ENCODE results near the gene C2orf81.
"Not testable (repeated sequence)": the region's sequence is repeated elsewhere in the genome, so short reads cannot be mapped to it uniquely, and the experiment has no call there.

The C2orf81 gene

DNA sequence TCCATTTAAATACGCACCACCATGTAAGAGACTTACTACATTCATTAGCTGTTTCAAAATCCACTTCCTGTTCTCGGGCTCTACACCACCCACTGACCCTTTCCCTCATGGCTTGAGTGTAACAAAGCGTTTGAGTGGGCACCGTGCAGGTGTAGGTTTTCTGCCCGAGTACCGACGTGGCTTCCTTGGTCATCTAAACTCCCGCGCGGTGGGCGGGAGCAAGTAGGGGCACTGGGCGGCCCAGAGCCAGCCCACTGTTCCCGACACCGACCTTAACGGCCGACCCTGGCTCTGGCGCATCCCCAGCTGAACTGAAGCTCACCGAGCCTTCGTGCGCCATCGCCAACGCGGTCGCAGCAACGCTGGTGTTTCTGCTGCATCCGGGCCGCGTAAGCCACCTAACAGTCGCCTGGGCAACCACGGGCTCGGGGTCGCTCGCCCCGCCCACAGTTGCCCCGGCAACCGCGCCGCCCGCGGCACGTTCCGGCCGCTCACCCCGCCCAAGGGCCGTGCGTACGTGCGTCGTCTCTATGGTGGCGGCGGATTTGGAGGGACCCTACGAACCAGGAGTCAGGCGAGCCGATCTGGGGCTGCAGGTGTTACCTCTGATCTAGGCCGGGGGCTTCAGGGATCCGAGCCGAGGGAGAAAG is at the start of gene C2orf81, which contains the start of gene WDR54:
TSS of gene C2orf81 (minus strand) at position 399 of the 650 bp plus-strand sequence. CDS start at position 340, 59 bp downstream.
TSS of gene WDR54 (plus strand) at position 510 of the 650 bp plus-strand sequence. CDS start 424 bp downstream, outside the sequence.
- DNase-seq (ENCODE audit: low read depth) = peak; percentile 87

DNA sequence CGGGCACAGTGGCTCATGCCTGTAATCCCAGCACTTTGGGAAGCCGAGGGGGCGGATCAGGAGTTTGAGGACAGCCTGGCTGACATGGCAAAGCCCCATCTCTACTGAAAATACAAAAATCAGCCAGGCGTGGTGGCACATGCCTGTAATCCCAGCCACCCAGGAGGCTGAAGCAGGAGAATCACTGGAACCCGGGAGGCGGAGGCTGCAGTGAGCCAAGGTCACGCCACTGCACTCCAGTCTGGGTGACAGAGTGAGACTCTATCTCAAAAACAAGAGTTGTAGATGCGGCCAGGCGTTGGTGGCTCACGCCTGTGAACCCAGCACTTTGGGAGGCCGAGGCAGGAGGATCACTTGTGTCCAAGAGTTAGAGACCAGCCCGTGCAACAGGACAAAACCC is 49.3 kb upstream of the C2orf81 start:
- not testable (repeated sequence) for DNase-seq (ENCODE audit: low read depth)

DNA sequence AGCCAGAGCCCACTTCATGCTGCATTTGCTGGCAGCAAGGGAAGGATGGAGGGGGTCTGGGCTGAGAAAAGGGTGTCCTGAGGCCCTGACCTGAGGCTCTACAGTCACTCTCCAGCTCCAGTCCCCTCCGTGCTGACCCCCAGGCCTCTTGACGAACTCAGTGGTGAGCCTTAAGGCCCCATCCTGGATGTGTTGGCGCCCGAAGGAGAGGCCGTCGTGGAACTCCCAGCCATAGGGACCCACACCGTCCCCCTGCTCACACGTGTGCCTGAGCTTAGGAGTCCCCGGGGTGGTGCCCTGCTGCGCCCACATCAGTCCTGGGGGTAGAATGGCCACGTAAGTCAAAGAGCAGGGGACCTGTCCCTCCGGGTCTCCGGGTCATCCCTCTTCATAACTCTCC is 43.0 kb upstream of the C2orf81 start:
- DNase-seq (ENCODE audit: low read depth) = no peak

DNA sequence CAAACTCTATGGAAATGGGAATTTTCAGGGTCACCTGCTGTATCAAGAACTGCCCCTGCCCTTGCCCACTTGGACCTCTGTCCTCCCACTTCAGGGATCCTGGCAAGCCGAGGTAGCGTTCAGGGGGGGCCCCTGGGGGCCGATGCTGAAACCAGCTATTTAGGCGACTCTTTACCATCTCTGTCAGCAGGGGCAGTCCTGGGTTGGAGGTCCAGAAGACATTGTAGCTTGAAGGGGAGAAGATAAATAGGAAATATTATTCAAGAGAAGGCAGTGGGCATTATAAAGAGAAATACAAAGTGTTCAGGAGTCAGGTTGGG is 41.3 kb upstream of the C2orf81 start:
- DNase-seq (ENCODE audit: low read depth) = no peak

DNA sequence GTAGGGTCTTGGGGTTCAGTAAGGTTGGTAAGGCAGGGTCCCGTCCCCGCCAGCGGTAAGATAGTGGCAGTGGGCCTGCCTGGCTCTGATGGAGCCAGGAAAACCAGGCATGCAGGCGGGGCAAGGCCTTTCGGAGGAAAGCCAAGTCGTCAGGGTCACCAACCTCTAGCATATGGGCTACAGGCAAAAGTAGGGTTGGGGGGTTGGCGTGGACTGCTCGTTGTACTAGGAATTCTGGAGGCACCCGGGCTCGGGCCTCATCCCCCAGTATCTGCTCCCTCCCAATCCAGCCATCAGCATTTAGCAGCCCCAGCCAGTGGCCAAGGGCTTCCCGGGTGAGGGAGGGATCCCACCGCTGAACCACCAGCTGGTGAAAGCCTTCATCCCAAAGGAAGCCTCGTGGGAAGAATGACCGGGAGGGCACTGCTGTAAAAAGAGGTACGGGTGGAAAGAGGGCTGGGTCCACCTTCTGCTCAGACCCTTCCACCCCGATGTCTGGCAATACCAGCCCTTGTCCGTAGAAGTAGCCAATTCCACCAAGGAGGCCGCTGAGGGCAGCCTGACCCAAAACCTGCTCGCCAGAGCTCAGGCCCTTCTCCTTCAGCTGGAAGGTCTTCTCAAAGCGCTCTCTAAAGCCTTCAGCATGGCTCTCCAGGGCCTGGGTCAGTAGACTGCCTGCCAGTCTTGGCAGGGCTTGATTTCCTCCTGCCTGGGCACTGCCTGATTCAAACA is 40.8 kb upstream of the C2orf81 start:
- no peak for DNase-seq (ENCODE audit: low read depth)

DNA sequence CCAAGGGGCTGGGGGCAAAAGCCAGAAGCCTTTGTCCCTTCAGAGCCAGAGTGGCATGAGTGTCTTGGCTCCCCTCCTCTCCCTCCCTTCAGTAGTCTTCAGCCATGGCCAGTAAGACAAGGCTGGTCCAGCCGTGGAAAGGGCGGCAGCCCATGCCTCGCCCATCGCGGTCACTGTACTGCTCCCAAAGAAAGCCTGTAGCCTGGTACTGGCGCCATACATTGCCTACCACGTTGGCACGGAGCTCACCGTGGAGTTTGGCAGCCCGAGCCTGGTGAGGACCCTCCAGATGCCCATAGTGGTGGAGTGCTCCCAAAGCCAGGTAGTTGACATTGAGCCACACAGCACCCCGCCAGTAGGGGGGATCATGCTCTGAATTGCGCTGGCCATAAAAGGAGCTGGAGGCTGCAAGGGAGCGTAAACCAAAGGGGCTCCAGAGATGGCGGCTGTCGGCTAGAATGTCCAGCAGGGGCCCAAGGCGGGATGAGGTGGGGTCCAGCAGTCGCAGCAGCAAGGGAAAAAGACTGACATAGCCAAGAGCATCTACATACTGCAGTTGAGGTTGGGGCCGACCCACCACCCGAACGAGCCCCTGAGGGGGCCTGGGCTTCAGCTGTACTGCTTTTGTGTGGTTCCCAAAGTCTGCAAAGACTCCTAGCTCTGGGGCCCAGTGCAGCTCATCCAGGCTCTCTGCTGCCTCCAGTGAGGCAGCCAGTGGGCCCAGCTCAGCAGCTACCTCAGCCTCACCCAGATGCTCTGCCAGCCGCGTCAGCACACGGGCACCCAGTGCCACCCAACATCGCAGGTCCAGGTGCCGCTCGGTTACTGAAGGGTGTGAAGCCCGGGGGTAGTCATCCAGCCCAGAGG is 40.0 kb upstream of the C2orf81 start:
- DNase-seq (ENCODE audit: low read depth) = no peak

DNA sequence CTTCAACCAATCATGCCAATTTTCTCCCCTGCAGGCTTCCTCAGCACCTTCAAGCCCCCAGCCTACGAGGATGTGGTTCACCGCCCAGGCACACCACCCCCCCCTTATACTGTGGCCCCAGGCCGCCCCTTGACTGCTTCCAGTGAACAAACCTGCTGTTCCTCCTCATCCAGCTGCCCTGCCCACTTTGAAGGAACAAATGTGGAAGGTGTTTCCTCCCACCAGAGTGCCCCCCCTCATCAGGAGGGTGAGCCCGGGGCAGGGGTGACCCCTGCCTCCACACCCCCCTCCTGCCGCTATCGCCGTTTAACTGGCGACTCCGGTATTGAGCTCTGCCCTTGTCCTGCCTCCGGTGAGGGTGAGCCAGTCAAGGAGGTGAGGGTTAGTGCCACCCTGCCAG is 38.8 kb upstream of the C2orf81 start:
- DNase-seq (ENCODE audit: low read depth) = not testable (repeated sequence)

DNA sequence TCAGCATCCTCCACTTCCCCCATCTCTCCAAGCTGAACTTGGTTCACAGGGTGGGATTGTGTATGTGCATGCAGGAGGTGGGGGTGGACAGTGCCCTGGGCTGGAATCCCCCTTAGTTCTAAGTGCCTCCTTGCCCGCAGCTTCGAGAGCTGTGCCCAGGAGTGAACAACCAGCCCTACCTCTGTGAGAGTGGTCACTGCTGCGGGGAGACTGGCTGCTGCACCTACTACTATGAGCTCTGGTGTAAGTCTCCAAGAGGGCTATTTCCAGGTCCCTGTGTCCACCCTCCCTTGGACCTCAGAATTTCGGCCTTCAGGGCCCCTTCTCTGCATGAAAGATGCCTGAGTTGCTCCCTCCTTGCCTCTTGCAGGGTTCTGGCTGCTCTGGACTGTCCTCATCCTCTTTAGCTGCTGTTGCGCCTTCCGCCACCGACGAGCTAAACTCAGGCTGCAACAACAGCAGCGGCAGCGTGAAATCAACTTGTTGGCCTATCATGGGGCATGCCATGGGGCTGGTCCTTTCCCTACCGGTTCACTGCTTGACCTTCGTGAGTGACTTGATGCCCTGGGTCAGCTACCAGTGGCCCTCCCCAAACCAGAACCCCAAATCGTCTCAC is 38.2 kb upstream of the C2orf81 start:
- not testable (repeated sequence) for DNase-seq (ENCODE audit: low read depth)

DNA sequence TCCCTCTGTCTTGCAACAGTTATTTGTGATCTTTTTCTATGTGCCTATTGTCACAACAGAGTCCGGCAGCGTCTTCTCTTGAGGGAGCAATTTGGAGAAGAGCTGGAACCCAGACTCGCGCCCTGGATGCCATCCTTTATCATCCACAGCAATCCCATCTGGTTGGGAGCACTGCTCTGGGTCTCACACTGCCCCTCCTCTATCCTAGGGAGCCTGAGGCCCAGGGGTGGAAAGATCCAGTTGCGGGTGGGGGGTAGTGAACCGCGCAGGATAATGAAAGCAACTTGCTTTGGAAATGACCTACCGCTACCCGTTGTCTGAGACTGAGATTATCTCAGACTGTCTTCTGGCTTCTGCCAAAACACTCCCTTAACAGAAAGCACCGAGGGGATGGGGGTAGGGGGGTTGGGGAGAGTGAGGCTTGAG is 37.5 kb upstream of the C2orf81 start:
- DNase-seq (ENCODE audit: low read depth) = no peak

DNA sequence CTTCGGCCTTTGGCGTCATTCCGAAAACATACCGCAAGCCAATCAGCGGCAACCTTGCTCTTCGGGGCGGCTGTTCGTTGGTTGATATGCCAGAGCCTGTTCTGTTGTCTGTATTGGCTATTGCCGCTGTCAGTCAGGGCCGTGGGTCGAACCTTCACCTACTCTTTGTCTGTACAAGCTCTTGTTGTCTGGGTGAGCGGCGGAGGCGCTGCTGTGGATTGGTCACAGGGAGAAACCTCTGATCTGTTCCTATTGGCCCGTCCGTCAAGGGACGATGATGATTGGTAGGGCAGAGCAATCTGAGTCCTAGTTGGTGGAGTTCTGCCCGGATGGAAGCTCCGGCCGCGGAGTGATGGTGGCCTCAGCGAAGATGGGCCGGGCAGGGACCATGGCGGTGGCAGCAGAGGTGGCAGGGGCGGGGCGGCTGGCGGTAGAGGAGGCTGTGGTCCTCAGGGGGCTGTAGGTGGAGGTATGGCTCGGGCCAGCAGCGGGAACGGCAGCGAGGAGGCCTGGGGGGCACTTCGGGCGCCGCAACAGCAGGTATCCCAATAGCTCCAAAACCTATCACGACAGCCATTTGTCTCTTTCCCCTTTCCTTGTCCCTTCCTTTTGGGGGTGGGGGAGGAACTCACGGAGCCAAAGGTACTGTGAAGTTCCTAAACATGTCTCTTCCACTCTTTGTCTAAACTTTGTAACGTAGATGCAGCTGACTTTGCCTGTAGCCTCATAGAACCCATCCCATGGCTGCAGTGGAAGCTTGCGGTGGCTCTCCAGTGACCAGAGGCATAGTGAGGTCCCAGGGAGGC is 36.9 kb upstream of the C2orf81 start, which contains the start of gene WBP1:
TSS of gene WBP1 (plus strand) at position 307 of the 806 bp plus-strand sequence. CDS start at position 472, 165 bp downstream.
- peak; percentile 98 for DNase-seq (ENCODE audit: low read depth)

DNA sequence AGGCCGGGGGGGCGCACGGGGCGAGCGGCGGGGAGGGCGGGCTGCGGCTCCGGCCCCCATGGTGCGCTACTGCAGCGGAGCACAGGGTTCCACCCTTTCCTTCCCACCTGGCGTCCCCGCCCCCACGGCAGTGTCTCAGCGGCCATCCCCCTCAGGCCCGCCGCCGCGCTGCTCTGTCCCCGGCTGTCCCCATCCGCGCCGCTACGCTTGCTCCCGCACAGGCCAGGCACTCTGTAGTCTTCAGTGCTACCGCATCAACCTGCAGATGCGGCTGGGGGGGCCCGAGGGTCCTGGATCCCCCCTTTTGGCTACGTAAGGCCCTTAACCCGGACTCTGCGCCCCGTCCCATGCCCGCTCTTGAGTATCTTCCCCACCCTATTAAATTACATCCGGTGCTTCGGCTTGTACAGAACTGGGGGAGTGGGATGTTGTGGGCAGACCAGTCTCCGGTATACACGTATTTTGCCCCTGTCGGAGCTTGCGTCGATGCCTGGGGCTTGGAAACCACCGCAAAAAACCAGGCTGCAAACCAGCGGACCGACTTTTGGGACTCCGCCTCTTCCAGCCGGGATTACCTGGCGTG is 36.2 kb upstream of the C2orf81 start:
- DNase-seq (ENCODE audit: low read depth) = peak; percentile 69

DNA sequence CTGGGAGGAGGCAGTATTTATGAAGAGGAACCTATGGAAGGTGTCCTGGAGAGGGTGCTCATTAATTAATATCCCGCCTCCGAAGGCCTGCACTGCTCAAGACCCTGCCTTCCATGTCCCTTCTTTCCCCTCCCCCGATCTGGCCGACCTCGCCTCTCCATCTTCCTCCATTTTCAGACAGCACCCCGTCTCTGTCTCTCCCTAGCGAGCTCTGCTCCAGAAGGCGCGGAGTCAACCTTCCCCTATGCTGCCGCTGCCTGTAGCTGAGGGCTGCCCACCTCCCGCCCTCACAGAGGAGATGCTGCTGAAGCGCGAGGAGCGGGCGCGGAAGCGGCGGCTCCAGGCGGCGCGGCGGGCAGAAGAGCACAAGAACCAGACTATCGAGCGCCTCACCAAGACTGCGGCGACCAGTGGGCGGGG is 35.7 kb upstream of the C2orf81 start:
- DNase-seq (ENCODE audit: low read depth) = no peak

DNA sequence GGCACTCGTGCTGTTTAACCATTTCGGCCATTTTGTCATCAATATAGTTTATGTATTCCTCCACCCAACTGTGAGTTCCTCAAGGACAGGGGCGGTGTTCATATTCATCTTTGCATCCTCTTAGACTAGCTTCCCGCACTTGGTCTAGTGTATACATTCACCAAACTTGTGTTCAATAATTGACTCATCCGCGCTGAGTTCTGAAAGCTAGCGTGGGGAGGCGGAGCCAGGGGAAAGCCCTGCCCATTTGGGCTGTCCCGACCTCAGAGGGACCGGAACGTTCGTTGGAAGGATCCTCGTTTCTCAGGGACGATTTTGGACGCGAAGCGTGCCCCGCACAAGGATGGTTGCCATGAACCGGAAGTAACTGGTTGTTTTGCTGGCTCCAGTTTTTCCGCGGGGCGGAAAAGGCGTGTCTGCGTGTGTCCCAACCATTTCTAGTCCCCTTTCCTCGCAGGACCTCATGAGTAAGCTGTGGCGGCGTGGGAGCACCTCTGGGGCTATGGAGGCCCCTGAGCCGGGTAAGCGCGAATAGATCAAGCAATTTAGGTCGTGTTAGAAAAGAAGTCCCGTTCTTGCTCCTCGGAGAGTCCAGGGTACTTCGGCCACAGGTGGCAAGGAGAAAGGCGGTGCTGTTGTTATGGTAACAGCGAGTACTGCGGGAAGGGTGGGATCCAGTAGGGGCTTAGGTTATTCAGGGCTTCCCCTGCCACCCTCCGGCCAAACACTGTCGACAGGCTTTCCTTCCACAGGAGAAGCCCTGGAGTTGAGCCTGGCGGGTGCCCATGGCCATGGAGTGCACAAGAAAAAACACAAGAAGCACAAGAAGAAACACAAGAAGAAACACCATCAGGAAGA is 33.5 kb upstream of the C2orf81 start, which contains the start of gene INO80B:
TSS of gene INO80B (plus strand) at position 434 of the 858 bp plus-strand sequence. CDS start at position 464, 30 bp downstream.
- peak; percentile 97 for DNase-seq (ENCODE audit: low read depth)

DNA sequence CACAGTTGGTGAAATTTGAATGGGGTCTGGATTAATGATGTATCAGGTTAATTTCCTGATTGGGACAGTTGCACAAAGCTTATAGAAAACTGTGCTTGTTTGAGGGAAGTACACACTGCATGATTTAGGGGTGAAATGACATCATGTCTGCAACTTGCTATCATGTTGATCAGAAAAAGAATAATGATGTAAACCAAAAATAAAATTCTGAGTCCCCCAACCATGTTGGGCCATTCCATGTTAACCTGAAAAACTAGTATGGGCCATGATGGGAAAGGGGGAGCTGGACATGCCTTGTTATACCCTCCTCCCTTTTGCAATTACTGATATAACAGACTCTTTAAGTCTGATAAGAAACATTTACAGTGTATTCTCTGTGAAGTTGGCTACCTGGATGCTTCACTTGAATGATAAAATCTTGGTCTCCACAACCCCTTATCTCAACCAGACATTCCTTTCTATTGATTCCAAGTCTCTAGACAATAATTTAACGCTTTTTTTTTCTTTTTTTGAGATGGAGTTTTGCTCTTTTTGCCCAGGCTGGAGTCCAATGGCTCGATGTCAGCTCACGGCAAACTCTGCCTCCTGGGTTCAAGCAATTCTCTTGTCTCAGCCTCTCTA is 29.3 kb upstream of the C2orf81 start:
- DNase-seq (ENCODE audit: low read depth) = no peak

DNA sequence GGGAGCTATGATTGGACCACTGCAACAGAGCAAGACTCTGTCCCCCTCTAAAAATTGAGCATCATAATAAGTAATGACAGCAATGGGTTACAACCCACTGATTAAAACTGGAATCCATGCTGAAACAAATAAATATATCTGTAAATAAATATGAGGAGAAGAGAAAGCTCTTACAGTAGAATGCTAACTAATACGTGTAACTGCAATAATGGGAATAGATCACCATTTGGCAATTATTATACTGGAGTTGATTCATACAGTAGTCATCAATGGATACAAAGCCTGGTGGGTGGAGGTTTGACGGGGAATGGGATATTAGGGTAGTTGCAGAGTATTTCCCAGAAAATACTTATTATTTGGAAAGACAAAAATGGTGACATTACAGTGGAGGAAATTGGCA is 27.4 kb upstream of the C2orf81 start:
- no peak for DNase-seq (ENCODE audit: low read depth)

DNA sequence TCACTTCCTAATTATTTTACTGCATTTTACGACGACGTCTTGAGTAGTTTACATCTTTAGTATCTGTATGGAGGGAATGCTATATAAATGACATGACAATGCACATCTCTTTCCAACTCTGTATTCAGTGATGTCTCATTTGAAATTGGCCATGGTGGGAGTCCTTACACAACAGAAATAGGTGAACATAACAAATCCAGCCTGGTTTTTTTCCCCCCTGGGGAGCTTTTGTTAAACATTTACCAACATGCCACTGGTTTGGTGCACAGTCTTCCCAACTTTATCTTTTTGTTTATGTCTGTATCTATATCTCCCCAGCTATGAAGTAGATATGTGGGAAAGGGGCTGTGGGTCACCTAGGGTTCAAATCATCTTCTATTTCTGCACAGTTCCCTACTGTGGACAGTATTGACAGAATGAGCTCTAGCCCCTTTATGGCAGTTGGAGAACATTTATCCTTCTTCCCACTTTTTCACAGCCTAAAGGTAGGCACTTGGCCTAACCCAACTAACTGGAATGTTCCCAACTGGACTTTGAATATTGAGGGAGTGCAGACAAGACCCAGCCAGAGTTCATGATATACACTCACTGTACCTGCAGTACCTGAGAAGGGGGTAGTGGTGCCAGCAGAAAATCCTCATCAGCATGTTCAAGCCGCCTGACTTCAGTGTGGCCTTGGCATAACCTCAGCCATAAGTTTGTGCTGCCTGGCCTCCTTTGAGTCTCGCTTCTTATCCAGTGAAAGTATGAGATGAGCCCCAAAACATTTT is 26.0 kb upstream of the C2orf81 start:
- no peak for DNase-seq (ENCODE audit: low read depth)

DNA sequence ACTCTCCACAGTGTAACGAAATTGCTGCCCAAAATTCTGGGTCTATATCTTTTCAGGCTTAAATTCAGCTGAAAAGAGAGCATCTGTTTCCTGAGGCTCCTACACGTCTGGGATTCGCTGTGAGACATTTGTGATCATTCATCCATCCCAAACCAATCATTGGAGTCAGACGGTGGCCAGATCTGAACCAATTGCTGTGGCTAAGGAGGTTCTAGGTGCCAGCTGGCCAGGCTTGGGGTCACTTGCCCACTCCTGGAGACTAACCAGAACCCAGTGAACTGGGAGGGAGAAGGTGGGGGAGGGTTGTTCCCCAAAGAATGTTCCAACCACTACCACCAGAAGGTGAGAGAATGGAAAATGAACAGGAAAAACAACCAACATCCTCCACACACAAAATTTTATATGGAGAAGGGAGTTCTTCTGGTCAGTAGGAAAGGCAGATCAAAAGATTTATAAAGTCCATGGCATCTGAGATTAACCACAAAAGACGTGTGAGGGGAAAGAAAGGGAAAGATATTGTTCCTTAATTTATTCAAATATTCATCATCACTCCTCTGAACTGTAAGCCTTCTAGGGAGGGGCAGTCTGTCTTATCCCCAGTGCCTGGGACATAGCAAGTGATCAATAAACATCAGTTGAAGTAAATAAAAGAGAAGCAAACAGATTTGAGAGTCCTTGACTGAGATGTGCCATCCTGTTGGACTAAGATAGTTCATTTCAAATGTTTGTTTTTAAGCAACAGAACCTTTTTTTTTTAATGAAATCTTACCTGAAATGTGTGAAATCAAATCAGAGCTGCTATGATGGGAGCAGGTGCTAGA is 23.3 kb upstream of the C2orf81 start:
- DNase-seq (ENCODE audit: low read depth) = no peak

Data from stimulated activated CD8-positive, alpha-beta memory T cell treated with anti-CD3 and anti-CD28 coated beads, Interleukin-12 subunit alpha, Interleukin-12 subunit beta, amount 100 ng/mL, for 1 hour (primary cell).